AG04450 (cell line): Measurements from ENCODE around the gene COL20A1. TPM values are rescaled to one million over a fixed set of nuclear protein-coding genes. Genes with fewer than 3 reads are reported as not detected.

Experiments
- CTCF ChIA-PET: fragments of 300-600, 350-600 bp; formaldehyde crosslinking; extraction: SDS; loops from one replicate; lab custom pipeline; 2022; ENCODE audit warnings: antibody characterized with exemption, inconsistent platforms; lab: Charles Lee
- POLR2A ChIA-PET: fragments of 350-600 bp; formaldehyde crosslinking; extraction: SDS; loops from one replicate; lab custom pipeline; 2021; ENCODE audit warnings: antibody characterized with exemption, inconsistent platforms; lab: Yijun Ruan, JAX
- DNase-seq: peaks from one replicate; pipeline ENCODE4 v3.0.0-alpha.2; 2011; ENCODE audit warnings: low read depth, low spot score
- H3K27ac ChIP-seq: one replicate; pipeline ENCODE4 v1.5.1; 2012; ENCODE audit warnings: low read depth, low read length, control low read depth
- H3K27me3 ChIP-seq: one replicate; pipeline ENCODE4 v1.6.0; 2012; ENCODE audit warnings: low read length; ENCODE audit not compliant: control insufficient read depth, insufficient read depth
- H3K4me3 ChIP-seq: 2 replicates; pipeline ENCODE4 v1.5.1; 2011; ENCODE audit warnings: mild to moderate bottlenecking, low read depth, low read length, control low read depth
- H3K9me3 ChIP-seq: 2 replicates; pipeline ENCODE4 v1.5.1; 2012; ENCODE audit warnings: low read length; ENCODE audit not compliant: control insufficient read depth, insufficient read depth
- CTCF ChIP-seq: IDR thresholded peaks from 2 replicates; pipeline ENCODE4 v1.5.1; 2011; ENCODE audit warnings: low read depth, low read length, control low read depth, inconsistent platforms
- polyA plus RNA-seq: library from polyadenylated mRNA; depleted of rRNA; stranded (reverse); fragments of >200 nt; gene quantifications from 2 replicates; pipeline ENCODE4 v1.2.3, GENCODE V29; 2011

The COL20A1 gene
- polyA plus RNA-seq, 1 experiment, result not detected

DNA sequence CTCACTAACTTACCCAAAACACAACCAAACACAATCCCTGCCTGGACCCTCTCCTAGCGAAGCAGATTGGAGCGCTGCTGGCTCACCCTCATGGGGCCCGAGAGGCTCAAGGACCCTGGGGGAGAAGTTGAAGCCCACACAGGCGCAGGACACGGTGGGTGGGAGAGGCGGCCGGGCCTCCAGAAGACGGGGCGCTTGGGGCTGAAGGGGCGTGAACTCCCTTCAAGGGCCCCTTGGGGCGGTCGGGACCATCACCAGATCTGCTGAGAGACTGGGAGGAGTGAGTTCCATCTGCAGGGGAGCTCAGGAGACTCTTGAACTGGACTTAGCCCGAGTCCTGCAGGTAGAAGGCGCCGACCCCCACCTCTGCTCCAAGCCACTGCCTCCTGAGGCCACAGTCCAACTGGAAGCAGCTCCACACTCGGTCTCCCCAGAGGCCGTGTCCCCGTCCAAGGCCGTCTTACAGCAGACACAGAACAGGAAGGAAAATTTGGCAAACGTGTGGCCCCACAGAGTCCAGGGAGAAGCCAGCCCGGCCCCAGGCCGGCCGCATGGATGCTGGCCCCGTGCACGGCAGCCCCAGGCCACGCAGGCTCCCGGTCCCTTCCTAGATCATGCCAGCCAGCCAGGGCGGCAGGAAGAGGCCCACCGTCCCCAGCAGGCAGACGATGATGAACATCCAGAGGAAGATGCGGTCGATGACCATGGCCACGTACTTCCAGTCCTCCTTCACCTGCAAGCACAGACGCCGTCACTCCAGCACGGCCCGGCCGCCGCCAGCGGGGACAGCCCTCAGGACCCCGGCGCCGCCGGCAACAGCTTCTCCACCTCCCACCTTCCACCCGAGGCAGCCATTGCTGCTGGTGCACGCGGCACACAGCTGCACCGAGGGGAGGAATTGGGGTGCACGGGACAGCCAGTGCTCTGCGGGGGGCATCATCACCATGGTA is 53.4 kb downstream of the COL20A1 start:
- Histone ChIP-seq H3K27me3 (peaks cover 16% of the 10 kb centered on the region), H3K27ac (no peak overlapping the region), H3K9me3 (peaks cover 33% of the 10 kb centered on the region), H3K4me3 (no peak overlapping the region)
- no peak for DNase-seq
- ChIA-PET CTCF (no interaction called here), POLR2A (no interaction called here)
- TF ChIP-seq CTCF, result no peak

- Histone ChIP-seq H3K4me3 (no peak overlapping the region), H3K9me3 (peaks cover 41% of the 10 kb centered on the region), H3K27ac (no peak overlapping the region), H3K27me3 (peaks cover 16% of the 10 kb centered on the region)
- CTCF ChIA-PET, result no interaction called here
- no peak for DNase-seq
- POLR2A ChIA-PET, result no interaction called here
- no peak for TF ChIP-seq CTCF
Observed at GRCh38 chr20:63347081-63347741, 54.2 kb downstream of the COL20A1 start.

DNA sequence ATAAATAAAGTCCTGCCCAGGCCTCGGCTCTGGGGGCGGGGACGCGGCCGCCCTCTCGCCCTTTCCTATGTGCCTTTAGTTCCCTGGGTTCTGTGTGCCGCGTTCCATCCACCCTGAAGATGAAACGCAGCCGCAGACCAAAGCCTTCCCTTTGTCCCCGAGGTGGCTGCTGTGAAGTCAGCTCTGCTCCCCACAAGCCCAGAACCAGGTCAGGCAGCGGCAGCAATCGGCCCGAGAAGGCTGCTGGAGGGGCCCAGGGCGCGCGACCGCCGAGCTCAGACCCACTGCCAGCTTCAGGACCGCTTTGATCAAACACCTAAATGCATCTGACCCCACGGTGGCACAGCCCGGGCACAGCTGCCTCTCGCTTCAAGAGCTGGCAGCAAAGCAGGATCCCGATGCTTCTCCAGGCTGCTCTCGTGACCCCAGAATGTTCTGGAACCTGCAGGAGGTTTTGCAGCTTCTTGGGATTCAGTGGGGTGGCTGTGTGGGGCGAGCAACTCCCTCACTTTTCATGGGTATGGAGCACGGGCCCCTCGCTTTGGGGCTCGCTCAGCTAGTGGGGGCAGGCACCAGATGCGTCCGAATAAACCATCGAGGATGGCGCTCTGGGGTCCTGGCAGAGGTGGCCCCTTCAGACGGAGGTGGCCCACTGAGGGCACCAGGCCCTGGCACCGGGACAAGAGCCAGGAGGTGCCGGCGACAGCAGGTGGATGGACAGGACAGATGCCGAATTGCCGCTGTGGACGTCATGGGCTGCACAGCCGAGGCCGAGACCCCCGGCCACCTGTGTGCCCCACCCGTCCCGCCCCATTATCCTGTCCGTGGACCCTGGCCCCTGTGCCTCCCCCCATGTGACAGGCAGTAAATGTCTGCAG is 55.2 kb downstream of the COL20A1 start:
- peaks cover 48% of the 10 kb centered on the region for H3K9me3 ChIP-seq
- POLR2A ChIA-PET, result no interaction called here
- TF ChIP-seq CTCF, result no peak
- no peak overlapping the region for H3K4me3 ChIP-seq
- DNase-seq, result no peak
- peaks cover 16% of the 10 kb centered on the region for H3K27me3 ChIP-seq
- no peak overlapping the region for H3K27ac ChIP-seq
- CTCF ChIA-PET, result no interaction called here

- Histone ChIP-seq H3K27ac (no peak overlapping the region), H3K4me3 (no peak overlapping the region), H3K27me3 (peaks cover 16% of the 10 kb centered on the region), H3K9me3 (peaks cover 54% of the 10 kb centered on the region)
- TF ChIP-seq CTCF, result no peak
- no peak for DNase-seq
- POLR2A ChIA-PET, result no interaction called here
- CTCF ChIA-PET, result no interaction called here
Observed at GRCh38 chr20:63348828-63349515, 56.0 kb downstream of the COL20A1 start.
